HepG2 (cell line): ENCODE results near the gene NOX3. TPM values are rescaled to one million over a fixed set of nuclear protein-coding genes. Genes with fewer than 3 reads are reported as not detected.

Experiments used
- CERS6 ChIP-seq: sonication (generic); formaldehyde crosslinking; IDR thresholded peaks from 2 replicates; pipeline ENCODE4 v1.5.0; 2020; ENCODE audit warnings: missing genetic modification reagents
- CREB3 ChIP-seq: sonication (generic); formaldehyde crosslinking; IDR thresholded peaks from 2 replicates; pipeline ENCODE4 v1.5.0; 2020; ENCODE audit warnings: missing genetic modification reagents
- CREM ChIP-seq, 2 experiments: sonication (generic) in 1 of 2; formaldehyde crosslinking in 1 of 2; IDR thresholded peaks; 2 replicates each; pipeline versions ENCODE4 v1.4.0 to v1.6.1; 2016 to 2020; ENCODE audit warnings: antibody characterized with exemption in 1 of 2, mild to moderate bottlenecking in 1 of 2, missing genetic modification reagents in 1 of 2
- HDAC1 ChIP-seq: sonication (generic); formaldehyde crosslinking; IDR thresholded peaks from 2 replicates; pipeline ENCODE4 v1.5.1; 2020; ENCODE audit warnings: mild to moderate bottlenecking, missing genetic modification reagents
- KDM1A ChIP-seq: IDR thresholded peaks from 2 replicates; pipeline ENCODE4 v1.6.1; 2016; ENCODE audit warnings: missing compliant biosample characterization
- MAFF ChIP-seq: IDR thresholded peaks from 2 replicates; pipeline ENCODE4 v1.6.1; 2011; ENCODE audit warnings: low read depth, low read length, improper control_type of control experiment
- MBNL3 ChIP-seq: fragments of 250-450 bp; sonication (Bioruptor Pico); conservative IDR thresholded peaks from 2 replicates; pipeline ENCODE4 v1.8.0; 2022; ENCODE audit warnings: mild to moderate bottlenecking, inconsistent platforms
- MED1 ChIP-seq: sonication (generic); formaldehyde crosslinking; IDR thresholded peaks from 2 replicates; pipeline ENCODE4 v1.4.0; 2020; ENCODE audit warnings: missing genetic modification reagents
- NR2F1 ChIP-seq, 2 experiments: fragments of 450-650 bp in 1 of 2; formaldehyde crosslinking in 1 of 2; IDR thresholded peaks; 2 replicates each; pipeline versions ENCODE4 v1.5.0 to v1.6.1; 2016 to 2020; ENCODE audit warnings: mild to moderate bottlenecking in 1 of 2, missing compliant biosample characterization in 1 of 2, missing genetic modification reagents in 1 of 2, moderate library complexity in 1 of 2
- RBAK ChIP-seq: sonication (generic); formaldehyde crosslinking; IDR thresholded peaks from 2 replicates; pipeline ENCODE4 v1.5.1; 2020; ENCODE audit warnings: mild to moderate bottlenecking, missing genetic modification reagents
- SCMH1 ChIP-seq: sonication (generic); formaldehyde crosslinking; IDR thresholded peaks from 2 replicates; pipeline ENCODE4 v1.9.0; 2021; ENCODE audit warnings: missing genetic modification reagents, mild to moderate bottlenecking, borderline replicate concordance
- TBL1XR1 ChIP-seq: fragments of 150-350 bp; IDR thresholded peaks from 2 replicates; pipeline ENCODE4 v1.6.1; 2014; ENCODE audit warnings: borderline replicate concordance, low read length; ENCODE audit not compliant: partially characterized antibody
- TCF7 ChIP-seq: sonication (generic); IDR thresholded peaks from 2 replicates; pipeline ENCODE4 v1.6.1; 2016; ENCODE audit warnings: antibody characterized with exemption, low read depth
- ZFP36L1 ChIP-seq: sonication (generic); formaldehyde crosslinking; IDR thresholded peaks from 2 replicates; pipeline ENCODE4 v1.8.0; 2022; ENCODE audit warnings: mild to moderate bottlenecking, missing genetic modification reagents, moderate library complexity
- ZNF33A ChIP-seq: sonication (generic); formaldehyde crosslinking; IDR thresholded peaks from 2 replicates; pipeline ENCODE4 v1.5.1; 2020; ENCODE audit warnings: missing genetic modification reagents, mild to moderate bottlenecking, moderate library complexity, borderline replicate concordance
- ZNF549 ChIP-seq: sonication (generic); formaldehyde crosslinking; IDR thresholded peaks from 2 replicates; pipeline ENCODE4 v1.5.0; 2020; ENCODE audit warnings: missing genetic modification reagents
- ZNF607 ChIP-seq: sonication (generic); formaldehyde crosslinking; IDR thresholded peaks from 2 replicates; pipeline ENCODE4 v1.5.1; 2020; ENCODE audit warnings: missing genetic modification reagents, mild to moderate bottlenecking, borderline replicate concordance
- ZNF780A ChIP-seq: sonication (generic); formaldehyde crosslinking; IDR thresholded peaks from 2 replicates; pipeline ENCODE4 v1.8.0; 2022; ENCODE audit warnings: mild to moderate bottlenecking, missing genetic modification reagents, moderate library complexity
- ZNF790 ChIP-seq: sonication (generic); formaldehyde crosslinking; IDR thresholded peaks from 2 replicates; pipeline ENCODE4 v1.8.0; 2022; ENCODE audit warnings: missing genetic modification reagents, mild to moderate bottlenecking, borderline replicate concordance
- polyA plus RNA-seq, 8 experiments: library from polyadenylated mRNA; depleted of rRNA in 3 of 8; stranded (reverse) in 7 of 8; unstranded in 1 of 8; fragments of >200 nt; fragmentation: Illumina TruSeq in 4 of 8; extraction: Trizol in 4 of 8; gene quantifications; 2 replicates each; pipeline versions ENCODE4 v1.2.1 to v1.2.3, GENCODE V29; 2011 to 2016; ENCODE audit warnings: low read depth in 4 of 8, missing spikeins in 1 of 8, mixed read lengths in 1 of 8; ENCODE audit not compliant: insufficient read depth in 1 of 8
- total RNA-seq, 5 experiments: library from RNA; depleted of rRNA; stranded (reverse); fragments of >200 nt; fragmentation: Illumina TruSeq; extraction: Trizol; gene quantifications; 2 replicates each; pipeline ENCODE4 v1.2.3, GENCODE V29; 2016; ENCODE audit warnings: low read depth in 1 of 5
- TF ChIP-seq, protein P1 (sequence below): sonication (generic); formaldehyde crosslinking; IDR thresholded peaks from 2 replicates; pipeline ENCODE4 v1.5.1; 2020; ENCODE audit warnings: missing genetic modification reagents, mild to moderate bottlenecking, borderline replicate concordance
- TF ChIP-seq, protein P2 (sequence below): sonication (generic); formaldehyde crosslinking; IDR thresholded peaks from 2 replicates; pipeline ENCODE4 v1.8.1; 2022; ENCODE audit warnings: low read depth, mild to moderate bottlenecking, missing genetic modification reagents

Gene NOX3
- total and polyA plus RNA-seq, 2 of the 13 experiments (the other 11 are each of a cell fraction or from before 2014, with no cell fraction given) = 0.09 to 0.18 TPM

DNA sequence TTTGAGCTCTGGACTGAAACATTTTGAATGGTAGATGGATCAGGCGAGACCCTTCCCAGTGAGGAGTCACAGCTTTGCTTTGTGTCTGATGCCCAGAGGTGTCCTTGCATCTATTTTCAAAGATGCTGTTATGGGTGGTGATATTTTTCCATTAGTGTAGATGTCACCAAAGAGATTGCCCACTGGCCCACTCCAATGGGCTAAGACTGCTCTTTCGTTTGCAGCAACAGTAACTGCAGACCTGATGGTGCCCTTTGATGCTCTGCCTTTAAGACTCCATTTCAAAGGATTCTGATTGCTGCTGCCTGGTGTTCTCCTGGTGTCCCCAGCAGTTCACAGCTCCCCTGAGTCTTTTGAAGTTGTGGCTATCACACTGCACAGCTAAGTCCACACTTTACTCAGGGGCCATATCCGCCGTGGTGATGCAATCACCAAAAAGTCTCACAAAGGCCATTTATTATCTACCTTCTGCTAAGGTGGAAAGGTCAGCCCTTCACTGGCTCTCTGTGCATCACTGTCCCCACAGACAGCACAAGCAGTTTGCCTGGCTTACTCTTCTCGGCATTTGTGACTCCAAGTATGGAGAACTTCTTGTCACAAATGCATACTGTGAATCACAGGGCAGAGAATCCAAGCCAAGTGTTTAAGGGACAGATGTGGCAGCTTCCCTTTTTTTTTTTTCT is 56.4 kb downstream of the NOX3 start (continued):
- peak; percentile 100 for TF ChIP-seq TCF7
- TF ChIP-seq CREB3 (CRISPR knock-in tag) = peak; percentile 74; the same call in 1 of the 2 replicates
- peak; percentile 100 for TF ChIP-seq MED1
- peak; percentile 99 for TF ChIP-seq CREM (IDR thresholded peaks at IDR 0.05)
- no peak for TF ChIP-seq CREM (CRISPR knock-in tag; IDR thresholded peaks at IDR 0.05)
- no peak; the same call in 1 of the 2 replicates for TF ChIP-seq MBNL3 (CRISPR knock-in tag)
- TF ChIP-seq TBL1XR1 = peak; percentile 84
- no peak; the same call in 1 of the 2 replicates for TF ChIP-seq ZNF33A (CRISPR knock-in tag)
- no peak for TF ChIP-seq CERS6 (CRISPR knock-in tag)
- no peak for TF ChIP-seq SCMH1 (CRISPR knock-in tag)
- peak; percentile 60; the same call in 1 of the 2 replicates for TF ChIP-seq ZNF790 (CRISPR knock-in tag)
- TF ChIP-seq RBAK (CRISPR knock-in tag) = peak; percentile 77; the same call in 1 of the 2 replicates
- TF ChIP-seq, protein P1, sequence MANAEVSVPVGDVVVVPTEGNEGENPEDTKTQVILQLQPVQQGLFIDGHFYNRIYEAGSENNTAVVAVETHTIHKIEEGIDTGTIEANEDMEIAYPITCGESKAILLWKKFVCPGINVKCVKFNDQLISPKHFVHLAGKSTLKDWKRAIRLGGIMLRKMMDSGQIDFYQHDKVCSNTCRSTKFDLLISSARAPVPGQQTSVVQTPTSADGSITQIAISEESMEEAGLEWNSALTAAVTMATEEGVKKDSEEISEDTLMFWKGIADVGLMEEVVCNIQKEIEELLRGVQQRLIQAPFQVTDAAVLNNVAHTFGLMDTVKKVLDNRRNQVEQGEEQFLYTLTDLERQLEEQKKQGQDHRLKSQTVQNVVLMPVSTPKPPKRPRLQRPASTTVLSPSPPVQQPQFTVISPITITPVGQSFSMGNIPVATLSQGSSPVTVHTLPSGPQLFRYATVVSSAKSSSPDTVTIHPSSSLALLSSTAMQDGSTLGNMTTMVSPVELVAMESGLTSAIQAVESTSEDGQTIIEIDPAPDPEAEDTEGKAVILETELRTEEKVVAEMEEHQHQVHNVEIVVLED (CRISPR knock-in tag) = peak; percentile 63; the same call in 1 of the 2 replicates
- 0 out of 2 replicates have a peak, but pooled peaks have one; percentile 37 for TF ChIP-seq ZNF780A
- TF ChIP-seq ZFP36L1 = peak; percentile 80; the same call in 1 of the 2 replicates
- TF ChIP-seq ZNF607 = peak; percentile 65; the same call in 1 of the 2 replicates
- TF ChIP-seq MAFF = peak; percentile 42; the same call in 1 of the 2 replicates
- peak; percentile 99 for TF ChIP-seq NR2F1 (CRISPR knock-in tag; IDR thresholded peaks at IDR 0.05)
- TF ChIP-seq, protein P2, sequence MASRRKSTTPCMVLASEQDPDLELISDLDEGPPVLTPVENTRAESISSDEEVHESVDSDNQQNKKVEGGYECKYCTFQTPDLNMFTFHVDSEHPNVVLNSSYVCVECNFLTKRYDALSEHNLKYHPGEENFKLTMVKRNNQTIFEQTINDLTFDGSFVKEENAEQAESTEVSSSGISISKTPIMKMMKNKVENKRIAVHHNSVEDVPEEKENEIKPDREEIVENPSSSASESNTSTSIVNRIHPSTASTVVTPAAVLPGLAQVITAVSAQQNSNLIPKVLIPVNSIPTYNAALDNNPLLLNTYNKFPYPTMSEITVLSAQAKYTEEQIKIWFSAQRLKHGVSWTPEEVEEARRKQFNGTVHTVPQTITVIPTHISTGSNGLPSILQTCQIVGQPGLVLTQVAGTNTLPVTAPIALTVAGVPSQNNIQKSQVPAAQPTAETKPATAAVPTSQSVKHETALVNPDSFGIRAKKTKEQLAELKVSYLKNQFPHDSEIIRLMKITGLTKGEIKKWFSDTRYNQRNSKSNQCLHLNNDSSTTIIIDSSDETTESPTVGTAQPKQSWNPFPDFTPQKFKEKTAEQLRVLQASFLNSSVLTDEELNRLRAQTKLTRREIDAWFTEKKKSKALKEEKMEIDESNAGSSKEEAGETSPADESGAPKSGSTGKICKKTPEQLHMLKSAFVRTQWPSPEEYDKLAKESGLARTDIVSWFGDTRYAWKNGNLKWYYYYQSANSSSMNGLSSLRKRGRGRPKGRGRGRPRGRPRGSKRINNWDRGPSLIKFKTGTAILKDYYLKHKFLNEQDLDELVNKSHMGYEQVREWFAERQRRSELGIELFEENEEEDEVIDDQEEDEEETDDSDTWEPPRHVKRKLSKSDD (CRISPR knock-in tag) = 0 out of 2 replicates have a peak, but pooled peaks have one; percentile 84
- peak; percentile 97 for TF ChIP-seq HDAC1 (CRISPR knock-in tag)
- 0 out of 2 replicates have a peak, but pooled peaks have one; percentile 80 for TF ChIP-seq KDM1A (CRISPR knock-in tag)
- TF ChIP-seq ZNF549 (CRISPR knock-in tag) = no peak
